HG02623 (cell line): ENCODE data around the gene ZNRF1.

Experiments
- ATAC-seq: cut with Tn5 transposase; IDR thresholded peaks from one replicate; pipeline ENCODE4 v1.9.1; 2021; ENCODE audit warnings: moderate library complexity; ENCODE audit not compliant: unreplicated experiment

Gene ZNRF1

GRCh38 chr16:75138636-75139035 lies 139.8 kb downstream of the ZNRF1 start:
- ATAC-seq, result no peak

GRCh38 chr16:75139498-75139897 lies 140.7 kb downstream of the ZNRF1 start:
- no peak for ATAC-seq

GRCh38 chr16:75143941-75144340 lies 145.1 kb downstream of the ZNRF1 start:
- ATAC-seq, result no peak

- no peak for ATAC-seq
Observed at GRCh38 chr16:75147968-75148310, 149.1 kb downstream of the ZNRF1 start.

GRCh38 chr16:75148311-75149195 lies 149.7 kb downstream of the ZNRF1 start, which contains the start of gene ZFP1:
ZFP1 (plus strand) TSS chr16:75148524; CDS start chr16:75152952, 4,428 bp downstream.
- ATAC-seq, result peak; percentile 84

- no peak for ATAC-seq
Observed at GRCh38 chr16:75151798-75152197, 153.0 kb downstream of the ZNRF1 start.

GRCh38 chr16:75152635-75153034 lies 153.8 kb downstream of the ZNRF1 start:
- ATAC-seq, result no peak

- ATAC-seq, result no peak
Observed at GRCh38 chr16:75160386-75160785, 161.6 kb downstream of the ZNRF1 start.
